Activated CD4-positive, alpha-beta T cell treated with anti-CD3 and anti-CD28 coated beads, Interleukin-2, amount 50 U/mL, for 24 hours (primary cell): Measurements from ENCODE around the gene PRDM12.
"Not testable (repeated sequence)": the region's sequence is repeated elsewhere in the genome, so short reads cannot be mapped to it uniquely, and the experiment has no call there.

Experiments used
- DNase-seq, 2 donors: peaks; one replicate each; pipeline ENCODE4 v3.0.0-alpha.2; 2020; ENCODE audit warnings: low read depth in 1 of 2, low spot score in 1 of 2

PRDM12 gene

GRCh38 chr9:130663258-130663976 is 977 bp upstream of the PRDM12 start:
- no peak for DNase-seq

- no peak for DNase-seq
Measured at GRCh38 chr9:130663977-130664250, 480 bp upstream of the PRDM12 start.

- no peak for DNase-seq
Measured at GRCh38 chr9:130665029-130665430, 636 bp downstream of the PRDM12 start.

- DNase-seq, result no peak
Measured at GRCh38 chr9:130665431-130666392, 1.3 kb downstream of the PRDM12 start.

GRCh38 chr9:130666393-130667119 is 2.2 kb downstream of the PRDM12 start:
- DNase-seq, result no peak

- DNase-seq, result no peak
Measured at GRCh38 chr9:130667120-130667435, 2.7 kb downstream of the PRDM12 start.

GRCh38 chr9:130668196-130668595 is 3.8 kb downstream of the PRDM12 start:
- DNase-seq, result no peak

GRCh38 chr9:130668659-130669058 is 4.3 kb downstream of the PRDM12 start:
- no peak for DNase-seq

- no peak for DNase-seq
Measured at GRCh38 chr9:130669965-130670364, 5.6 kb downstream of the PRDM12 start.

- DNase-seq, result no peak
Measured at GRCh38 chr9:130670644-130671043, 6.2 kb downstream of the PRDM12 start.

GRCh38 chr9:130672466-130672865 is 8.1 kb downstream of the PRDM12 start:
- DNase-seq, result no peak

GRCh38 chr9:130672933-130673615 is 8.7 kb downstream of the PRDM12 start:
- DNase-seq, result no peak

GRCh38 chr9:130675396-130675795 is 11.0 kb downstream of the PRDM12 start:
- DNase-seq, result no peak

GRCh38 chr9:130677252-130677651 is 12.9 kb downstream of the PRDM12 start:
- DNase-seq, result no peak

- peak in 1 of 2 donors; percentile 38 for DNase-seq
Measured at GRCh38 chr9:130680836-130681768, 16.7 kb downstream of the PRDM12 start.

GRCh38 chr9:130681769-130682420 is 17.5 kb downstream of the PRDM12 start:
- no peak for DNase-seq

- DNase-seq, result peak in 1 of 2 donors; percentile 46
Measured at GRCh38 chr9:130682421-130683121, 18.2 kb downstream of the PRDM12 start.

GRCh38 chr9:130685104-130685503 is 20.7 kb downstream of the PRDM12 start:
- DNase-seq, result no peak

- not testable (repeated sequence) for DNase-seq
Measured at GRCh38 chr9:130685945-130686344, 21.6 kb downstream of the PRDM12 start.
